Measurements from ENCODE around the gene KDM5C.

KDM5C gene

GRCh38 chrX:53250556-53250955 lies 25.5 kb upstream of the KDM5C start:
- no peak for DNase-seq

GRCh38 chrX:53249408-53250042 lies 24.5 kb upstream of the KDM5C start:
- no peak for DNase-seq

GRCh38 chrX:53247928-53248327 lies 22.9 kb upstream of the KDM5C start:
- DNase-seq = no peak

GRCh38 chrX:53246231-53246630 lies 21.2 kb upstream of the KDM5C start:
- no peak for DNase-seq

- no peak for DNase-seq
These were observed 19.6 kb upstream of the KDM5C start for GRCh38 chrX:53244610-53245009.

- no peak for DNase-seq
These were observed 17.3 kb upstream of the KDM5C start for GRCh38 chrX:53242310-53242709.

- DNase-seq = no peak
These were observed 16.6 kb upstream of the KDM5C start for GRCh38 chrX:53241558-53241957.

- peak; percentile 28 to 76 for DNase-seq
These were observed 14.5 kb upstream of the KDM5C start for GRCh38 chrX:53239474-53239873.

- DNase-seq = no peak
These were observed 12.0 kb upstream of the KDM5C start for GRCh38 chrX:53237056-53237455.

GRCh38 chrX:53236025-53236679 lies 11.1 kb upstream of the KDM5C start:
- DNase-seq = no peak

GRCh38 chrX:53235566-53235965 lies 10.6 kb upstream of the KDM5C start:
- DNase-seq = no peak

GRCh38 chrX:53234484-53234883 lies 9.5 kb upstream of the KDM5C start:
- DNase-seq = no peak

GRCh38 chrX:53233536-53233935 lies 8.5 kb upstream of the KDM5C start:
- no peak for DNase-seq

GRCh38 chrX:53230116-53230515 lies 5.1 kb upstream of the KDM5C start:
- no peak for DNase-seq

- no peak for DNase-seq
These were observed 2.3 kb upstream of the KDM5C start for GRCh38 chrX:53227224-53227765.

- peak; percentile 5 to 10 for DNase-seq
These were observed 800 bp downstream of the KDM5C start for GRCh38 chrX:53223955-53224859.

- no peak for DNase-seq
These were observed 1.8 kb downstream of the KDM5C start for GRCh38 chrX:53223068-53223693.

GRCh38 chrX:53211391-53211978 lies 13.5 kb downstream of the KDM5C start:
- no peak for DNase-seq

GRCh38 chrX:53196678-53197077 lies 28.3 kb downstream of the KDM5C start:
- DNase-seq = no peak

GRCh38 chrX:53195401-53195800 lies 29.6 kb downstream of the KDM5C start:
- no peak for DNase-seq

GRCh38 chrX:53194308-53194707 lies 30.7 kb downstream of the KDM5C start:
- DNase-seq = no peak

GRCh38 chrX:53193093-53193492 lies 31.9 kb downstream of the KDM5C start:
- DNase-seq = no peak

All from activated CD4-positive, alpha-beta T cell treated with anti-CD3 and anti-CD28 coated beads for 4 hours (primary cell).